Common myeloid progenitor, CD34-positive (primary cell): ENCODE results near the gene MTCL1.

ENCODE experiments used
- CTCF ChIA-PET: fragments of 350-600 bp; sonication (Branson Sonifier 250); formaldehyde crosslinking; loops from one replicate; lab custom pipeline; 2021; ENCODE audit warnings: antibody characterized with exemption; lab: Charles Lee
- POLR2A ChIA-PET: fragments of 350-600 bp; sonication (Branson Sonifier 250); formaldehyde crosslinking; loops from one replicate; lab custom pipeline; 2021; ENCODE audit warnings: antibody characterized with exemption; lab: Charles Lee
- DNase-seq, 3 donors: peaks; one replicate each; pipeline versions ENCODE4 v3.0.0 to v3.0.0-alpha.2; 2013
- H3K27ac ChIP-seq, 2 experiments: 1 replicate in 1 of 2; 2 replicates in 1 of 2; pipeline ENCODE4 v1.7.0; 2013; ENCODE audit warnings: inconsistent platforms in 2 of 2, low read length in 2 of 2, mild to moderate bottlenecking in 2 of 2, low read depth in 1 of 2, moderate library complexity in 1 of 2; ENCODE audit not compliant: severe bottlenecking in 2 of 2, insufficient read depth in 1 of 2, poor library complexity in 1 of 2
- H3K27me3 ChIP-seq, 5 experiments: replicated peaks in 2 of 5; 1 replicate in 3 of 5; 2 replicates in 2 of 5; pipeline versions ENCODE4 v1.6.1 to v1.7.0; 2013; ENCODE audit warnings: low read length in 4 of 5, mild to moderate bottlenecking in 2 of 5, moderate library complexity in 2 of 5, inconsistent platforms in 1 of 5; ENCODE audit not compliant: insufficient read depth in 5 of 5, control insufficient read depth in 4 of 5
- H3K36me3 ChIP-seq, 4 experiments: 1 replicate in 2 of 4; 2 replicates in 2 of 4; pipeline versions ENCODE4 v1.6.1 to v1.7.0; 2013; ENCODE audit warnings: low read length in 3 of 4, control low read depth in 1 of 4, mild to moderate bottlenecking in 1 of 4; ENCODE audit not compliant: control insufficient read depth in 4 of 4, insufficient read depth in 4 of 4
- H3K4me1 ChIP-seq, 4 experiments: 1 replicate in 3 of 4; 2 replicates in 1 of 4; pipeline versions ENCODE4 v1.6.1 to v1.7.1; 2013; ENCODE audit warnings: low read length in 3 of 4, mild to moderate bottlenecking in 3 of 4, control low read depth in 1 of 4, inconsistent platforms in 1 of 4, moderate library complexity in 1 of 4; ENCODE audit not compliant: control insufficient read depth in 4 of 4, insufficient read depth in 4 of 4; ENCODE audit errors: control extremely low read depth in 1 of 4
- H3K4me3 ChIP-seq, 7 experiments: 1 replicate in 4 of 7; 2 replicates in 3 of 7; pipeline versions ENCODE4 v1.5.1 to v1.7.0; 2013; ENCODE audit warnings: mild to moderate bottlenecking in 7 of 7, low read length in 6 of 7, moderate library complexity in 6 of 7, inconsistent platforms in 2 of 7, low read depth in 2 of 7, control low read depth in 1 of 7; ENCODE audit not compliant: insufficient read depth in 4 of 7, control insufficient read depth in 1 of 7; ENCODE audit errors: extremely low read depth in 1 of 7
- H3K9me3 ChIP-seq, 5 experiments: 1 replicate in 4 of 5; 2 replicates in 1 of 5; pipeline versions ENCODE4 v1.6.1 to v1.7.1; 2013; ENCODE audit warnings: low read length in 4 of 5, mild to moderate bottlenecking in 2 of 5, inconsistent platforms in 1 of 5, low read depth in 1 of 5, moderate library complexity in 1 of 5; ENCODE audit not compliant: control insufficient read depth in 4 of 5, insufficient read depth in 2 of 5; ENCODE audit errors: control extremely low read depth in 1 of 5
- WGBS: methylation state at CpG from one replicate; pipeline ENCODE4 v1.1.5; 2013; ENCODE audit not compliant: insufficient coverage; 5-methylcytosine and 5-hydroxymethylcytosine counted together

The MTCL1 gene

GRCh38 chr18:8807488-8807805 is 102.1 kb downstream of the MTCL1 start:
- Histone ChIP-seq H3K4me3 (no peak overlapping the region), H3K9me3 (no peaks in the 10 kb centered on the region), H3K36me3 (no peaks in the 10 kb centered on the region), H3K27ac (no peak overlapping the region), H3K4me1 (peaks cover 0 to 3% (median 0%) of the 10 kb centered on the region in 4 experiments), H3K27me3 (peaks cover 0 to 2% (median 0%) of the 10 kb centered on the region in 5 experiments)
- peak in 1 of 3 donors; percentile 10 for DNase-seq
- CTCF ChIA-PET = interaction anchor here (1.0 kb wide), 1 partner anchor 17 kb away, joined by 3 read pairs; no protein-coding TSS in a partner anchor
- WGBS = 75% methylated on average over 2 of the region's 3 CpGs
- POLR2A ChIA-PET = no interaction called here

- peaks cover 0 to 2% (median 0%) of the 10 kb centered on the region in 5 experiments for H3K27me3 ChIP-seq
- no peak for DNase-seq
- no peaks in the 10 kb centered on the region for H3K9me3 ChIP-seq
- WGBS = 100% methylated on average over 3 of the region's 6 CpGs
- ChIA-PET CTCF (interaction anchor here (0.6 kb wide), 1 partner anchor 88 kb away, joined by 3 read pairs; no protein-coding TSS in a partner anchor), POLR2A (no interaction called here)
- H3K36me3 ChIP-seq = no peaks in the 10 kb centered on the region
- no peak overlapping the region for H3K4me3 ChIP-seq
- peaks cover 0 to 3% (median 0%) of the 10 kb centered on the region in 4 experiments for H3K4me1 ChIP-seq
- no peak overlapping the region for H3K27ac ChIP-seq
Measured at GRCh38 chr18:8808001-8808400, 102.6 kb downstream of the MTCL1 start.

GRCh38 chr18:8809514-8809913 is 104.2 kb downstream of the MTCL1 start:
- H3K36me3 ChIP-seq = no peaks in the 10 kb centered on the region
- no peaks in the 10 kb centered on the region for H3K9me3 ChIP-seq
- CTCF ChIA-PET = no interaction called here
- H3K27me3 ChIP-seq = no peaks in the 10 kb centered on the region
- POLR2A ChIA-PET = no interaction called here
- peaks cover 0 to 3% (median 0%) of the 10 kb centered on the region in 4 experiments for H3K4me1 ChIP-seq
- no peak overlapping the region for H3K4me3 ChIP-seq
- WGBS = 96% methylated on average over 13 of the region's 13 CpGs
- no peak for DNase-seq
- no peak overlapping the region for H3K27ac ChIP-seq

GRCh38 chr18:8810157-8810556 is 104.8 kb downstream of the MTCL1 start:
- CTCF ChIA-PET = no interaction called here

GRCh38 chr18:8811115-8811514 is 105.8 kb downstream of the MTCL1 start:
- no CpG with 5 or more reads among the region's 6 CpGs for WGBS
- peaks cover 0 to 3% (median 0%) of the 10 kb centered on the region in 4 experiments for H3K4me1 ChIP-seq
- POLR2A ChIA-PET = no interaction called here

More at GRCh38 chr18:8810157-8810556, 104.8 kb downstream of the MTCL1 start:
- Histone ChIP-seq H3K9me3 (no peaks in the 10 kb centered on the region), H3K4me3 (no peak overlapping the region), H3K36me3 (no peaks in the 10 kb centered on the region), H3K4me1 (peaks cover 0 to 3% (median 0%) of the 10 kb centered on the region in 4 experiments), H3K27me3 (no peaks in the 10 kb centered on the region), H3K27ac (no peak overlapping the region)
- POLR2A ChIA-PET = no interaction called here
- no peak for DNase-seq
- 98% methylated on average over 11 of the region's 11 CpGs for WGBS

GRCh38 chr18:8812631-8813030 is 107.3 kb downstream of the MTCL1 start:
- H3K9me3 ChIP-seq = no peaks in the 10 kb centered on the region
- no peak for DNase-seq
- ChIA-PET CTCF (interaction anchor here (1.1 kb wide), 1 partner anchor 153 kb away, joined by 3 read pairs; no protein-coding TSS in a partner anchor), POLR2A (no interaction called here)
- no peaks in the 10 kb centered on the region for H3K36me3 ChIP-seq
- H3K27ac ChIP-seq = no peak overlapping the region
- H3K27me3 ChIP-seq = peaks cover 0 to 3% (median 0%) of the 10 kb centered on the region in 5 experiments
- peaks cover 0 to under 1% (median 0%) of the 10 kb centered on the region in 4 experiments for H3K4me1 ChIP-seq
- 98% methylated on average over 4 of the region's 4 CpGs for WGBS
- no peak overlapping the region for H3K4me3 ChIP-seq

More at GRCh38 chr18:8811115-8811514, 105.8 kb downstream of the MTCL1 start:
- Histone ChIP-seq H3K9me3 (no peaks in the 10 kb centered on the region), H3K27ac (no peak overlapping the region), H3K27me3 (no peaks in the 10 kb centered on the region), H3K36me3 (no peaks in the 10 kb centered on the region), H3K4me3 (no peak overlapping the region)
- DNase-seq = no peak
- CTCF ChIA-PET = interaction anchor here (0.9 kb wide), 1 partner anchor 12 kb away, joined by 3 read pairs; no protein-coding TSS in a partner anchor

- no peak for DNase-seq
Measured at GRCh38 chr18:8813611-8814010, 108.3 kb downstream of the MTCL1 start.

More at GRCh38 chr18:8813611-8814010, 108.3 kb downstream of the MTCL1 start:
- Histone ChIP-seq H3K27me3 (peaks cover 0 to 5% (median 0%) of the 10 kb centered on the region in 5 experiments), H3K27ac (no peak overlapping the region), H3K9me3 (no peaks in the 10 kb centered on the region), H3K4me3 (no peak overlapping the region), H3K36me3 (no peaks in the 10 kb centered on the region), H3K4me1 (no peaks in the 10 kb centered on the region)
- CTCF ChIA-PET = no interaction called here
- POLR2A ChIA-PET = no interaction called here
